Esophagus squamous epithelium (tissue), 4 donors: ENCODE data around the gene UGT1A9.

ENCODE experiments used
- POLR2A ChIP-seq, 4 donors: fragments of 450-650 bp; IDR thresholded peaks; one replicate each; pipeline ENCODE4 v1.6.1; 2017; ENCODE audit warnings: antibody characterized with exemption in 4 of 4, mild to moderate bottlenecking in 4 of 4, moderate library complexity in 3 of 4
- TF ChIP-seq, protein P1 (sequence below), 6 experiments: fragments of 450-650 bp in 4 of 6; fragments of 200-600 bp in 2 of 6; sonication (generic) in 2 of 6; IDR thresholded peaks; one replicate each; pipeline ENCODE4 v1.5.1; 2016 to 2019; ENCODE audit warnings: antibody characterized with exemption in 6 of 6, mild to moderate bottlenecking in 4 of 6, moderate library complexity in 4 of 6

DNA sequence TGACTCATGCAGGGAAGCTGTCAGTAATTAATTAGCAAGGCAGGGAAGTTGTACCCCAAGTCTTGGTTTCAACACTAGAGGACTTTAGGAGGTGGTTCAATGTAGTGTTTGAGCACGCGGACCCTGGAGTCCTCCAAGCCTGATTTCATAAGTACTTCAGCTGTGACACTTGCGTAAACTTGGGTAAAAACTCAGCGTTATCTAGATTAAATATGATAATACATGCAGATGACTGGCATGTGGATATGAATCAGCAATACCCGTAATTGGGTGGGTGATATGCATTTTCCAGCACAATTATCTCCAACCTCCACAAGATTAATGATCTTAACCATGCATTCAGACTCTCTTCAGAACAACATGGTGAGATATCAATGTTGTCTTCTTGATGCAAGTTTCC is 15.2 kb downstream of the UGT1A9 start:
- TF ChIP-seq POLR2A (IDR thresholded peaks at IDR 0.05): no peak
- TF ChIP-seq, protein P1, sequence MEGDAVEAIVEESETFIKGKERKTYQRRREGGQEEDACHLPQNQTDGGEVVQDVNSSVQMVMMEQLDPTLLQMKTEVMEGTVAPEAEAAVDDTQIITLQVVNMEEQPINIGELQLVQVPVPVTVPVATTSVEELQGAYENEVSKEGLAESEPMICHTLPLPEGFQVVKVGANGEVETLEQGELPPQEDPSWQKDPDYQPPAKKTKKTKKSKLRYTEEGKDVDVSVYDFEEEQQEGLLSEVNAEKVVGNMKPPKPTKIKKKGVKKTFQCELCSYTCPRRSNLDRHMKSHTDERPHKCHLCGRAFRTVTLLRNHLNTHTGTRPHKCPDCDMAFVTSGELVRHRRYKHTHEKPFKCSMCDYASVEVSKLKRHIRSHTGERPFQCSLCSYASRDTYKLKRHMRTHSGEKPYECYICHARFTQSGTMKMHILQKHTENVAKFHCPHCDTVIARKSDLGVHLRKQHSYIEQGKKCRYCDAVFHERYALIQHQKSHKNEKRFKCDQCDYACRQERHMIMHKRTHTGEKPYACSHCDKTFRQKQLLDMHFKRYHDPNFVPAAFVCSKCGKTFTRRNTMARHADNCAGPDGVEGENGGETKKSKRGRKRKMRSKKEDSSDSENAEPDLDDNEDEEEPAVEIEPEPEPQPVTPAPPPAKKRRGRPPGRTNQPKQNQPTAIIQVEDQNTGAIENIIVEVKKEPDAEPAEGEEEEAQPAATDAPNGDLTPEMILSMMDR (IDR thresholded peaks at IDR 0.05): no peak
